HG03103 (cell line): ENCODE data around the gene DHX8.

Source experiments
- ATAC-seq: cut with Tn5 transposase; IDR thresholded peaks from one replicate; pipeline ENCODE4 v1.9.1; 2021; ENCODE audit warnings: low read depth; ENCODE audit not compliant: unreplicated experiment

Gene DHX8

DNA sequence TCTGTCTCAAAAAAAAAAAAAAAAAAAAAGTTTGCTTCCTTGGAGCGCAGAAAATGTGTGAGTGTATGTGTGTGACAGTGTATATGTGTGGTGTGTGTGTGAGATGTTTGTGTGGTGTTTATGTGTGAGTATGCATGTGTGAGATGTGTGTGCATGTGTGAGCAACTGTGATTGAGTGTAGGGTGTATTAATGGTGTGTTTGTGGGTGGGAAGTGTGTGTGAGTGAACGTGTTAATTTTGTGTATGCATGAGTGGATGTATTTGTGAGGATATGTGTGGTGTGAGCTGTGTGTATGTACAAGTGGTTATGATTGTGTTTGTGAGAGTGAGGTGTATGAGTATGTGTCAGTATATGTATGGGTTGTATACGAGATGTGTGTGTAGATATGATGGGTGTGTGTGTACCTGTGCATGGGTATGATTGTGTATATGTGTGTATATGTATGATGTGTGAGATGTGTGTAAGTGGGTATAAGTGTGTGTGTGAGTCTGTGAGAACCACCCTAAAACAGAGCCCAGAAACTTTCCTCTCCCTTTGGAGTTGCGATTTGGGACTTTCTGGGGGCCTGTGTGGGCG lies 84.8 kb downstream of the DHX8 start:
- ATAC-seq: no peak

DNA sequence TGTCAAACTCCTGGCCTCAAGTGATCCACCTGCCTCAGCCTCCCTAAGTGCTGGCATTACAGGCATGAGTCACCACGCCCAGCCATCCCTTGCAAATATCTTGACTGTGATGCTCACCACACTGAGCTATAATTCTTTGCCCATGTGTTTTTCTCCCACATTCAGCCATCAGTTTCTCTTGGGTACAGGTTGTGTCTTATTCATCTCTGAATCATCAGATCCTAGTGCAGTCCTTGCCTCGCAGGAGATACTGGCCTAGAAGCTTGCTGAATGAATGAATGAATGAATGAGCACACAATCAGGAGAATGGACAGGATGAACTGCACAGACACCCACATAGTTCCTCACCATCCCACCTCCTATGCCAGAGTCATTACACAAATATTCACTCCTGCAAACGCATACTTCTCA lies 86.7 kb downstream of the DHX8 start:
- ATAC-seq: no peak

- ATAC-seq: no peak
Measured at GRCh38 chr17:43572368-43572980, 88.7 kb downstream of the DHX8 start.

DNA sequence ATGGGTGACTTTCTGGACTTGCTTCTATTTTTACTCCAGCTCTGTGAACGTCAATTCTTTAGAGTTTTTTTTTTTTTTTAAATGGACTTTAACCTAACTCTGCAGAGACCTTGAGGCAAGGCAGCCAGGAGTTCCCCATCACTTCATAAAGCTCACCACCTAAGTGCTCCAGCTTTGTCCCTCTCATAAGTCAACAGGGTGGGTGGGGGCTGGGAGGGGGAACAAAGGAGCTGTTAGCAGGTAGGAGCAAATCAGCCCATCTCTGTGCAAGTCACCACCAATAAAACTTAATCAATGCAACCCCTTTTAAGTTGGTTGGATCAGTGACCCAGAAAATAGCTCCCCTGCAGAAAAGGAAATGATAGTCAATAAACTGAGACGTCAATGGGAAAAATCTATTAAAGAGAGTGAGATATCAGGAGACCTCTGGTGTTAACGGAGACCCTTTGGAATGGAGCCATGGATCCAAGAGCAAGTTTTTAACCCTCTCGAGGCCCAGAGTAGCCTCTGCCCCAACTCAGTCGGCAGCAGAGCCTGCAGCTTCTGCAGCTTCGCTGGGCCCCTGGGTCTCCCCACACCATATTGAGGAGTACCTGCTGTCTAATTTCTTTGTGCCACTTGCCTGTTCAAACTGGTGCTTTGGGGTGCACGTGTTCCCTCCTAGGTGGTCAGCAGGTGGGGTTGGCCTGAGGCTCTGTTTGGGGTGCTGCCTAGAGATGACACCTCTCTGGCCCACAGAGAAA lies 90.0 kb downstream of the DHX8 start:
- no peak for ATAC-seq

DNA sequence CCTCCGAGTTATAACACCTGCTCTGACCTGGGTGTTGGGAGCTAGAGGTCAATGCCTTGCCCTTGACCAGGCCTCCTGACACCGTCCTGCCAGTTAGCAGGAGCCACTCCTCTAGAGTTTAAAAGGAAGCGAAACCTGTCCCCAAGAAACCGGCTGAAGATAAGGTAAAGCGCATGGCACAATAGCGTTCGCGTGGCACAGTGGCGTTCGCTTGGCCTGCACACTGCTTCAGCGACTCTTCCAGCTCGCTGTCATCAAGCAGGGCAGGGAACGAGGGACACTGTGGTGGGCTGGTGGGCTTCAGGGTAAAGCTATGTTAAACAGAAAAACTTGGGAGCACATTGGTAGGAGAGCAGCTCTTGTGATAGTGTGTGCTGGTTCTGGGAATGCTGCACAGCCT lies 90.6 kb downstream of the DHX8 start:
- ATAC-seq: no peak

DNA sequence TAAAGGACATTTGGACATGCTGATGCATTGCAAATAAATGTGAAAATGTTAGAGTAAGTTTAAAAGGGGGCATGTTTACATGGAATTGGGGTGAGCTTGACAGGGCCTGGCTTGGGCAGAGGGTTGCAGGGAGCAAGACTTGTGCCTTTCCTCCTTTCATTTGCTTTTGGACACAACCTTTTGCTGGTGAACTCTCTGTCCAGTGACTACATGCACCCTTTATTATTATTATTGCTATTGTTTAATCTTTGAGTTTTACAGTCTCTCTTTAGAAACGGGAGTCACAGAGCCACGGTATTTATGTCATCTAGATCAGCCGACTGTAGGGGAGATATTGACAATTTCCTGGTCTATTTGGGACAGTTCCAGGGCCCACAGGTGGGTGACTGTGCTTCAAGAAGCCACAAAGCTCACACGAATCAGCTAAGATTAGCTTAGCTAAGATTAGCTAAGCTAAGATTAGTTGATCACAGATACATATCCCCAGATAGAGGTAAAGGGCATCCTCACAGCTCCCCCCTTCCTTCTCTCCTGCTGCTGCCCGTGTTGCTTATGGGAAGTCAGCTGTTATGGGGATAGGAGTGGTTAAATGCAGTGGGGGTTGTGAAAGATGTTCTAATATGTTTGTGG lies 91.2 kb downstream of the DHX8 start:
- ATAC-seq: no peak
